Fibroblast of villous mesenchyme (primary cell): ENCODE results near the gene MARCHF3. TPM values are rescaled to one million over a fixed set of nuclear protein-coding genes. Genes with fewer than 3 reads are reported as not detected.

Experiments
- DNase-seq: peaks from one replicate; pipeline ENCODE4 v3.0.0-alpha.2; 2010; ENCODE audit warnings: low read depth
- H3K4me3 ChIP-seq: 2 replicates; pipeline ENCODE4 v1.5.1; 2011; ENCODE audit warnings: low read depth, mild to moderate bottlenecking, low read length
- total RNA-seq: library from RNA; depleted of rRNA; stranded (reverse); fragments of >200 nt; gene quantifications from 2 replicates; pipeline ENCODE4 v1.2.3, GENCODE V29; 2012
- TF ChIP-seq, protein P1 (sequence below): IDR thresholded peaks from 2 replicates; pipeline ENCODE4 v1.5.1; 2012; ENCODE audit warnings: low read depth, mild to moderate bottlenecking, low read length; ENCODE audit not compliant: insufficient read depth

The MARCHF3 gene
- total RNA-seq, 1 donor: 10.4 TPM

DNA sequence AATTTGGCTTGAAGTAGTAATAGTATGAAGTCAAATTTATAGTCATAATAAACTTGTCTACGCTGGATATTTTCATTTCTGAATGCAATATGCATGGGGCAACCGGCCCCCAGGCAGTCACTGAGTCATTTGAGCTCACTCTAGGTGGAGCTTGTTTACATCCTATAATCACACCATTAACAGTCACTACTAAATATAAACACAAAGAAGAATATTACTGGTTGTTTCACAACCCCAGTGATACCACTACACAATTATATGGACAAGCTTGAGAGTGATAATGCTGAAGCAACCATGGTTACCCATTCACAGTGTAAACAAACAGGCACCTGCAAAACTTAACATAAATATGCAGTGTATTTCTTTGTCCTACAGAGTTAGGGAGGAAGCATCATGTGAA, 68.7 kb downstream of the MARCHF3 start:
- peak; percentile 93 for DNase-seq
- TF ChIP-seq, protein P1, sequence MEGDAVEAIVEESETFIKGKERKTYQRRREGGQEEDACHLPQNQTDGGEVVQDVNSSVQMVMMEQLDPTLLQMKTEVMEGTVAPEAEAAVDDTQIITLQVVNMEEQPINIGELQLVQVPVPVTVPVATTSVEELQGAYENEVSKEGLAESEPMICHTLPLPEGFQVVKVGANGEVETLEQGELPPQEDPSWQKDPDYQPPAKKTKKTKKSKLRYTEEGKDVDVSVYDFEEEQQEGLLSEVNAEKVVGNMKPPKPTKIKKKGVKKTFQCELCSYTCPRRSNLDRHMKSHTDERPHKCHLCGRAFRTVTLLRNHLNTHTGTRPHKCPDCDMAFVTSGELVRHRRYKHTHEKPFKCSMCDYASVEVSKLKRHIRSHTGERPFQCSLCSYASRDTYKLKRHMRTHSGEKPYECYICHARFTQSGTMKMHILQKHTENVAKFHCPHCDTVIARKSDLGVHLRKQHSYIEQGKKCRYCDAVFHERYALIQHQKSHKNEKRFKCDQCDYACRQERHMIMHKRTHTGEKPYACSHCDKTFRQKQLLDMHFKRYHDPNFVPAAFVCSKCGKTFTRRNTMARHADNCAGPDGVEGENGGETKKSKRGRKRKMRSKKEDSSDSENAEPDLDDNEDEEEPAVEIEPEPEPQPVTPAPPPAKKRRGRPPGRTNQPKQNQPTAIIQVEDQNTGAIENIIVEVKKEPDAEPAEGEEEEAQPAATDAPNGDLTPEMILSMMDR: no peak

DNA sequence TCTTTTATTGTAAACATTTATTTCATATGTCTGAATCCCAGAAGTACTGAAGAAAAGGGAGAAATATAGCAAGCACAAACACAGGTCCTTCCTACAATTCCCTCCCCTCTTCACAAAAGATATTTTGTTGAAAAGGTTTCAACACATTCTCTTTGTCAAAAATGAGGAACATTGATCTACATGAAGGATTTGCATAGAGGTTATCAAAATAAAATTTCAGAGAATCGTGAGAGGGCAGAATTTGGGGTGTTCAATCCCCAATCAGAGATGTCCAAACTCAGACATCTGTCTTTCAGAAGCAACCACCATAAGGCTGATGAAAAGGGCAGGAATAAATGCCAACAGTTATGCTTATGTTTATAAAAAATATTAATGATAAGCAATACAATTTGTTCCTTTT, 69.2 kb downstream of the MARCHF3 start:
- TF ChIP-seq, protein P1: no peak
- no peak for DNase-seq
- H3K4me3 ChIP-seq: no peak overlapping the region

More for the DNA sequence above, 68.7 kb downstream of the MARCHF3 start:
- H3K4me3 ChIP-seq: no peak overlapping the region

DNA sequence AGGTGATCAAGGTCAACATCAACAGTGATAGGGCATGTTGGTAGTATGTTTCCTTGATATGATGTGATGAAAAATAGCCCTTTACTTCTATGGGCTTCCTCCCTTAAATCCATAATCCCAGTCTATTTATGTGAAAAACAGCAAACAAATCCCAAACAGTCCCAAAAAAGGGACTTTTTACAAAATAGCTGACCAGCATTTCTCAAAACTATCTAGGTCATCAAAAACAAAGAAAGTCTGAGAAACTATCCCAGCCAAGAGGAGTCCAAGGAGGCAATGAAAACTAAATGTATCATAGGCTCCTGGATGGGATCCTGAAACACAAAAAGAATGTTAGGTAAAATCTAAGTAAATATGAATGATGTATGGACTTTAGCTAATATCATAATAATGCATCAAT, 71.2 kb downstream of the MARCHF3 start:
- no peak overlapping the region for H3K4me3 ChIP-seq
- TF ChIP-seq, protein P1: no peak
- no peak for DNase-seq

DNA sequence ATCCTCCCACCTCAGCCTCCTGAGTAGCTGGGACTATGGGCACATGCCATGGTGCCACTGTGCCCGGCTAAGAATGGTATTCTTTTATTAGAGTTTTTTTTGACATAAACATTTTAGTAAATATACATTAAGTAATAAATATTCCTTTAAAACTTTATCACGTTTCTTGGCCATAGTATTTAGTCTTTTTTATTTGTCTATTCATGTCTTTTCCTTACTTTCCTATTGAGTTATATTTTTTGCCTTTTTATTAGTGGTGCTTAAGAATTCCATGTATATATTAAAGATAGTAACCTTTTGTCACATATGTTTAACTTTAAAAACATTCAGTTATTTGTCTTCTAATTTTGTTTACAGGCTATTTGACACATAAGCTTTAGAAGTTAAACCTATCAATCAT, 73.4 kb downstream of the MARCHF3 start:
- TF ChIP-seq, protein P1: no peak
- DNase-seq: no peak
- H3K4me3 ChIP-seq: no peak overlapping the region

DNA sequence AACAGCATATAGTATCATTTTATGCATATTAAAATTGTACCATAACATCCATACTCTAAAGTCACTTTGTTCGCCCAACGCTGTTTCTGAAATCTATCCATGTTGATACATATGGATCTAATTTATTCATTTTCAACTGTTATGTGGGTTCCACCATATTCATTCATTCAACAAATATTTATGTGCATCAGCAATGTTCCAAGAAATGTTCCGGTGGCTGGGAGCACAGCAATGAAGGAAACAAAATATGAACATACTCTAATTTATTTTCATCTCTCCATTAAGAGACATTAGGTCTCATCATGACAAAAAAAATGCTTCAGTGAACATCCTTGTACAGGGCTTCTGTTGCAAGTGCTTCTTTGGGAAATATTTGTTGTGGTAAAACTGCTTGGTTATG, 75.4 kb downstream of the MARCHF3 start:
- no peak for DNase-seq
- TF ChIP-seq, protein P1: no peak
- H3K4me3 ChIP-seq: no peak overlapping the region

DNA sequence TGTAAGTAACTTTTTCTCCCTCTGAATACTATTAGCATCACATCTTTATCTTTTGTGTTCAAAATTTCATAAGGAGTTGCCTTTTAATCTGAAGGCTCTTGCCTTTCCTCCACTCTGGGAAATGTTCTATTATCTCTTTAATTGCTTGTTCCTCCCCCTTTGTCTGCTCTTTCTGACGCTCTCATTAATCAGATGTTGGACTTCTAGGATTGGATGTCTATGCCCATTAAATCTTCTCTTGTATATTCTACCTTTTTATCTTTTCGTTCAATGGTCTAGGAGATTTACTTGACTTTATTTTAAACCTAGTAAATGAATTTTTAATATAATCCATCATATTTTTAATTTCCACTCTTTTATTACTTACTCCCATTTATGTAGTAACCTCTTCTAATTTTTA, 76.7 kb downstream of the MARCHF3 start:
- no peak overlapping the region for H3K4me3 ChIP-seq
- DNase-seq: no peak
- TF ChIP-seq, protein P1: no peak

DNA sequence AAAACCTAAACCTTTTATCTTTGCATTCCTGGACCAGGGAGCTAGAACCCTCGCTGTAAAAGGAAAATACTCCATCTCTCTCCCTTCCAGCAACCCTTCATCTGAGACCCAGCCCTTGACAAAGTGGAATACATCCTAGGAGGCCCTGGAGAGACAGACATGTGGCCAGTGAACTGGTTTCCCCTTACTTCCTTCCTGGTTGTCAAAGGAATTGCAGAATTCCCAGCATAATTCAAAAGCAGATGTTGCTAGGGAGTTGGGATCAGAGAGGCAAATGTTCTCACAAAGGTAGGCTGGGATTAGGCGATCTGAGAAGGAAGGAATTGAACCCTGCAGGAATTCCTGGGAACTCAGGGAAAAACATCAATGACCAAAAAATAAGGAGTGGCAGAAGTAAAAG, 80.9 kb downstream of the MARCHF3 start:
- DNase-seq: no peak
- TF ChIP-seq, protein P1: no peak
- no peak overlapping the region for H3K4me3 ChIP-seq
